Central memory CD4-positive, alpha-beta T cell (primary cell): ENCODE data around the gene PDE10A.

Source experiments
- DNase-seq: peaks from one replicate; pipeline ENCODE4 v3.0.0; 2022

The PDE10A gene

GRCh38 chr6:165325609-165326008 is 337.4 kb downstream of the PDE10A start:
- no peak for DNase-seq

- DNase-seq = no peak
Observed at GRCh38 chr6:165321555-165322145, 341.4 kb downstream of the PDE10A start.

- no peak for DNase-seq
Observed at GRCh38 chr6:165321150-165321549, 341.9 kb downstream of the PDE10A start.

DNA sequence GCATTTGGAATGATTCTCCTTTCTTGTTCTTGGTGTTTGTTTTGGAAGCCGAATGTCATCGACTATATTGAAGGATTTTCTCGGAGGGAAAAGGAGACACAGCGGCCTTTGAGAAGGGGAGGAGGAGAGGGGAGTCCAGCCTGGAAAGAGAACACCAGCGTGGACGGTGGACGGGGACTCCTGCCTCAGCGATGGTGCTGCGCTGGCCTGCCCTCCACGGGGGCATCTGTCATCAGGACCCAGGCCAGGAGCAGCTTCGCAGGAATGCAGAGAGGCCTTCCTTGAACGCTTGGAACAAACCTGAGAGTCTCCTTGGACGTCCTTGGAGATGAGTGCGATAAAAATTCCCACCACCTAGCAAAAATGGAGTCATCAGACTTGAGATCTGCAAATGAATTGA is 345.3 kb downstream of the PDE10A start:
- no peak for DNase-seq

DNA sequence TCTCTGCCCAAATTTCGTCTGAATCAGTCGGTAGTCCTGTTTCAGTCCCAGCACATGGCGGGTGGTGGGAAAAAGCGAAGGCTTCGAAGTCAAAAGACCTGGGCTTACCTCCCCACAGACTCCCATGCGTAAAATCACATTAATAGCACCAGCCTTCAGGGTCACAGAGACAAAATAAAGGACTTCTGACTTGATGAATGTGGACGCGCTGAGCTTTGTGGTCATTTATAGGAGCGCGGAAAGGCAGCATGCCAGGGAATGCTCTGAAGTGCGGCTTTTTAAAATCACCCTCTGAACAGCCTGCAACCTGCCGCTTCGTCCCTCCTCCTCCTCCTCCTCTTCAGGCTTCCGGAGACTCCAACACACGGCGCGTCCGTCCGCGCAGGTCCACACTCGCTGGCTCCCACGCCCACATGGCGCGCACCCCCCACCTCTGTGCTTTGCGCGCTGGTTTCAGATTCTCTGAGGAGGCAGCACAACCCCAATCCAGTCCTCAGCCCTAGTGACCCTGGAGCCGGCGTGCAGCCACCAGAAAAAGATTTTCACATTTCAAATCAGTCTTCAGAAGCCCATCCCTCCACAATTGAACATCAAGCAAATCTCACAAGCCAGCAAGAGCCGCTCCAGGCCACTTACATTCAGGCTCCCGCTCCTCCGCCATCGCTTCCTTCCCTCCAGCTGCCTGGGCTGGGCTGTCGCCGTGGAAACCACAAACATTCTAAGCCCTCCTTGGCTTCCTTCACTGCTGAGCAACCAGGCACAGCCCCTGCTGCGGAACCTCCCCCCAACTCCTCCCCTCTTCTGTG is 353.9 kb downstream of the PDE10A start, which contains the start of gene C6orf118:
TSS of gene C6orf118 (minus strand) at position 680 of the 806 bp plus-strand sequence. CDS start at position 661, 19 bp downstream.
- no peak for DNase-seq

- no peak for DNase-seq
Observed at GRCh38 chr6:165306955-165307354, 356.1 kb downstream of the PDE10A start.

GRCh38 chr6:165301372-165302246 is 361.4 kb downstream of the PDE10A start:
- no peak for DNase-seq

DNA sequence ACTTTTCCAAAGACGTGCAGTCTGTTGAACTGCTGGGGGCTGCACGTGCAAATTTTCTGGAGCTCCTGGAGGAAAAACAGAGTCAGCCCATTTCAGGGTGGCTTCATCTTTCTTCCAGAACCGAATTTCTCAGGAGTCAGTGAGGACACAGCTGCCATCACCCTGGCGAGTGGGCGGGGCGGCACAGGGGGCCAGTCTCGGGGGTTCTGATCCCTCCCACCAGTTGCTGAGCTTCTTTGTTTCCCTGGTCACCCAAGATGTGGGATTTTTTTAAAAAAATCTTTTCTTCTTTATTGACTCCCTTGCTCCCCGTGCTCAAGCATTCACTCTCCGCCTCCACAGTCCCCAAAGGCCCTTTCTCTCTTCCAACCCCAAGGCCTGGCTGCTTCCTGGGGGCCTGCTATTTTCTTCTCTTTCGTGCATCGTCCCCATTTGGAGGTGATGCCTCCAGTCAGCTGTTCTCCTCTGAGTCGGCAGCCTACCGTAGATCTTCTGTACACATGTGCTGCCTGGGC is 362.6 kb downstream of the PDE10A start:
- no peak for DNase-seq

DNA sequence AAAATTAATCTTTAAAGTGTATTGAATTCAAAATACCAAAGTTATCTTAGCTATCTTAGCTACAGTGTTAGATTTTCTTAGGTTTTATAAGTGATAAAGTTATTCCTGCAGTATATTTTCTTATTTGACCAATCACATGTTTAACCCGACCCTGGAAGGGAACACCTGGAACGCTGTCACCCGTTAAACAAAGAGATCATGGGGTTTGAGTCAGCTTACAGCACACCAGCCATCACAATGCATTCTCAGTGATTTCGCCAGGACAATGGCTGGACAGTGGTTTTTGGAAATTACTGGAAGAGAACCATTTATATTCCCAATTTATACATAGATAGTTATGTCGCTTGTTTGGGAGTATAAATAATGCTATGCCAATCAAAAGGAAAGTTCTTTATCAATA is 364.2 kb downstream of the PDE10A start:
- DNase-seq = no peak

DNA sequence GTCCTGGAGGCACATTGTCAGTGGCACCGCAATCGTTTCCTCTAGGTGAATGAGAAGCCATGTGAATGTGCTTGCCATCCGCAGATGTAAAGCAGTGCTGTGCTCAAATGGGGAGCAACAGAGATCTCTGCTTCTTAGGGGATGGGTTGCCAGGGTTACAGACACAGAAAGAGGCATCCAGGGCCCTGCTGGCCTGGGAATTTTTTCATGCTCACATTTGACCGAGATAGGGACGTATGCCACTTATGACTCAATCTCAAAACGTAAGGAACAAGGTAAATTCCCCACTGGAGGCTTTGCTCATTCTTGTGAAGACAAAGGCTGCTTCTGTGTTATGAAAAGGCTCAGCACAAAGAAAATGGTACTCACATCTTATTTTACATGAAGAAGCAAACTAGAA is 364.6 kb downstream of the PDE10A start:
- DNase-seq = no peak

DNA sequence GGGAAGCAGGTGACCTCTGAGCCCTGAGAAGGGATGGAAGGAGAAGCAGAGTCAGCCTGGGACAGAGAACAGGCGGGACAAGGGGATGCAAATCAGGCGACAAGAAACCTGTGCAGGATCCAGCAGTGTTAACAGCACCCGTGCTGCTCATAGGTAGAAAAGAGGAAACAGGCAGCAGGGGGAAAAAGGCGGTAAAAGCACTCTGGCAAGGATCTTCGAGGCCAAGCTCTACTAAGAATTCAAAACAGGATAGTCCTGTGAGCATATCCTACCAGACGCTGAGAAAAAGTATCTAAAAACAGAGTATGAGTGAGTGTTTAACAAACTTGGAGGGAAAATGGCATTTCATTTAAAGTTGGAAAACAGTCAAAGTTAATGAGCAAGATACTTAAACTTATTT is 370.4 kb downstream of the PDE10A start:
- DNase-seq = no peak
